Vagina (tissue), 2 donors: ENCODE data around the gene TNS3. TPM values are rescaled to one million over a fixed set of nuclear protein-coding genes. Genes with fewer than 3 reads are reported as not detected.

Experiments
- DNase-seq, 2 donors: peaks; one replicate each; pipeline ENCODE4 v3.0.0-alpha.2; 2017; ENCODE audit errors: extremely low spot score in 2 of 2
- H3K27ac ChIP-seq: fragments of 200-600 bp; sonication (generic); one replicate; pipeline ENCODE4 v1.5.1; 2019
- H3K27me3 ChIP-seq: fragments of 200-600 bp; sonication (generic); one replicate; pipeline ENCODE4 v1.5.1; 2019
- H3K36me3 ChIP-seq, 2 donors: fragments of 200-600 bp; sonication (generic); one replicate each; pipeline ENCODE4 v1.5.1; 2017 to 2019
- H3K4me1 ChIP-seq: fragments of 200-600 bp; sonication (generic); one replicate; pipeline ENCODE4 v1.5.1; 2019
- H3K4me3 ChIP-seq, 2 donors: fragments of 200-600 bp; sonication (generic); 1 replicate in 1 of 2; 2 replicates in 1 of 2; pipeline ENCODE4 v1.5.1; 2016 to 2019
- H3K9me3 ChIP-seq: fragments of 200-600 bp; sonication (generic); one replicate; pipeline ENCODE4 v1.5.1; 2019
- CTCF ChIP-seq, 3 experiments: fragments of 450-650 bp in 2 of 3; fragments of 200-600 bp in 1 of 3; sonication (generic) in 1 of 3; IDR thresholded peaks; one replicate each; pipeline ENCODE4 v1.5.1; 2017 to 2019; ENCODE audit warnings: antibody characterized with exemption in 3 of 3, mild to moderate bottlenecking in 2 of 3, moderate library complexity in 2 of 3
- POLR2A ChIP-seq, 2 donors: fragments of 450-650 bp; IDR thresholded peaks; one replicate each; pipeline ENCODE4 v1.6.1; 2017; ENCODE audit warnings: antibody characterized with exemption in 2 of 2, mild to moderate bottlenecking in 2 of 2, moderate library complexity in 2 of 2
- POLR2AphosphoS5 ChIP-seq, 2 donors: sonication (generic); formaldehyde crosslinking; IDR thresholded peaks; one replicate each; pipeline ENCODE4 v1.9.0; 2017; ENCODE audit warnings: antibody characterized with exemption in 2 of 2, mild to moderate bottlenecking in 2 of 2, low read depth in 1 of 2; ENCODE audit not compliant: insufficient read depth in 1 of 2
- intact Hi-C: fragments of 100-400 bp; cut with DNase I; formaldehyde crosslinking; loops from one replicate; pipeline ENCODE4 v1.15.1; 2023
- total RNA-seq: library from RNA; depleted of rRNA; stranded (reverse); fragments of >200 nt; gene quantifications from one replicate; pipeline ENCODE4 v1.2.3, GENCODE V29; 2016

Gene TNS3
- total RNA-seq, 1 donor from 2014 or later: 36.8 TPM

- no peaks in the 10 kb centered on the region for H3K9me3 ChIP-seq
- DNase-seq: no peak
- intact Hi-C loops: no loop called here
- H3K36me3 ChIP-seq: no peaks in the 10 kb centered on the region
- peaks cover 26% of the 10 kb centered on the region for H3K4me1 ChIP-seq
- TF ChIP-seq POLR2A (IDR thresholded peaks at IDR 0.05) (no peak), CTCF (IDR thresholded peaks at IDR 0.05) (no peak), POLR2AphosphoS5 (IDR thresholded peaks at IDR 0.05; ENCODE audit: insufficient read depth in 1 of 2, low read depth in 1 of 2) (no peak)
- H3K27me3 ChIP-seq: no peaks in the 10 kb centered on the region
- H3K4me3 ChIP-seq: no peak overlapping the region
- H3K27ac ChIP-seq: peak overlapping the region; percentile 71
Measured at GRCh38 chr7:47521011-47521795, 60.7 kb downstream of the TNS3 start.

- Histone ChIP-seq H3K36me3 (no peaks in the 10 kb centered on the region), H3K27ac (peak overlapping the region; percentile 71), H3K27me3 (no peaks in the 10 kb centered on the region), H3K4me1 (peaks cover 26% of the 10 kb centered on the region), H3K9me3 (no peaks in the 10 kb centered on the region), H3K4me3 (no peak overlapping the region)
- DNase-seq: peak in 1 of 2 donors; percentile 95
- intact Hi-C loops: no loop called here
- TF ChIP-seq CTCF (IDR thresholded peaks at IDR 0.05) (no peak), POLR2AphosphoS5 (IDR thresholded peaks at IDR 0.05; ENCODE audit: insufficient read depth in 1 of 2, low read depth in 1 of 2) (peak; percentile 16 to 23), POLR2A (IDR thresholded peaks at IDR 0.05) (no peak)
Measured at GRCh38 chr7:47520406-47520805, 61.5 kb downstream of the TNS3 start.

GRCh38 chr7:47518827-47519226 is 63.1 kb downstream of the TNS3 start:
- no peak for DNase-seq
- no peaks in the 10 kb centered on the region for H3K36me3 ChIP-seq
- peaks cover 36% of the 10 kb centered on the region for H3K4me1 ChIP-seq
- no peaks in the 10 kb centered on the region for H3K9me3 ChIP-seq
- no peak for TF ChIP-seq CTCF (IDR thresholded peaks at IDR 0.05)
- no peak for TF ChIP-seq POLR2A (IDR thresholded peaks at IDR 0.05)
- no peak for TF ChIP-seq POLR2AphosphoS5 (IDR thresholded peaks at IDR 0.05; ENCODE audit: insufficient read depth in 1 of 2, low read depth in 1 of 2)
- intact Hi-C loops: no loop called here
- H3K27ac ChIP-seq: peak overlapping the region; percentile 71
- H3K4me3 ChIP-seq: no peak overlapping the region
- no peaks in the 10 kb centered on the region for H3K27me3 ChIP-seq

GRCh38 chr7:47517821-47518480 is 64.0 kb downstream of the TNS3 start:
- DNase-seq: no peak
- intact Hi-C loops: no loop called here
- TF ChIP-seq CTCF (IDR thresholded peaks at IDR 0.05) (no peak), POLR2AphosphoS5 (IDR thresholded peaks at IDR 0.05; ENCODE audit: insufficient read depth in 1 of 2, low read depth in 1 of 2) (no peak), POLR2A (IDR thresholded peaks at IDR 0.05) (no peak)
- Histone ChIP-seq H3K27ac (no peak overlapping the region), H3K4me1 (peaks cover 44% of the 10 kb centered on the region), H3K9me3 (no peaks in the 10 kb centered on the region), H3K36me3 (no peaks in the 10 kb centered on the region), H3K4me3 (no peak overlapping the region), H3K27me3 (no peaks in the 10 kb centered on the region)
